ENCODE measurements around the gene GBX1. TPM values are rescaled to one million over a fixed set of nuclear protein-coding genes. Genes with fewer than 3 reads are reported as not detected.

Gene GBX1
- total RNA-seq, 1 experiment from 2014 or later: not detected

- CTCF ChIA-PET: no interaction called here
- POLR2A ChIA-PET: no interaction called here
- Mint-ChIP-seq H3K4me1 (ENCODE audit: insufficient read depth, unreplicated experiment) (no peaks in the 10 kb centered on the region), H3K27me3 (ENCODE audit: insufficient read depth, unreplicated experiment) (peaks cover 35% of the 10 kb centered on the region), H3K4me3 (ENCODE audit: unreplicated experiment) (no peak overlapping the region), H3K9me3 (ENCODE audit: unreplicated experiment) (no peaks in the 10 kb centered on the region), H3K27ac (ENCODE audit: low read depth, unreplicated experiment) (no peak overlapping the region), H3K36me3 (ENCODE audit: insufficient read depth, unreplicated experiment) (no peaks in the 10 kb centered on the region)
- TF ChIP-seq CTCF (IDR thresholded peaks at IDR 0.05; ENCODE audit: unreplicated experiment): no peak
- intact Hi-C loops (cut with micrococcal nuclease): no loop called here
- BruUV-seq (replicated peaks): no TSS peak
- no peak for DNase-seq (ENCODE audit: unreplicated experiment)
These were observed 31.7 kb upstream of the GBX1 start for GRCh38 chr7:151198945-151199848.

- Mint-ChIP-seq H3K36me3 (ENCODE audit: insufficient read depth, unreplicated experiment) (no peaks in the 10 kb centered on the region), H3K4me1 (ENCODE audit: insufficient read depth, unreplicated experiment) (no peaks in the 10 kb centered on the region), H3K9me3 (ENCODE audit: unreplicated experiment) (no peaks in the 10 kb centered on the region), H3K27ac (ENCODE audit: low read depth, unreplicated experiment) (no peak overlapping the region), H3K4me3 (ENCODE audit: unreplicated experiment) (no peak overlapping the region), H3K27me3 (ENCODE audit: insufficient read depth, unreplicated experiment) (peaks cover 22% of the 10 kb centered on the region)
- no peak for DNase-seq (ENCODE audit: unreplicated experiment)
- ChIA-PET CTCF (no interaction called here), POLR2A (no interaction called here)
- no TSS peak for BruUV-seq (replicated peaks)
- TF ChIP-seq CTCF (IDR thresholded peaks at IDR 0.05; ENCODE audit: unreplicated experiment): no peak
- intact Hi-C loops (cut with micrococcal nuclease): no loop called here
These were observed 30.4 kb upstream of the GBX1 start for GRCh38 chr7:151197932-151198331.

GRCh38 chr7:151195616-151196450 lies 28.3 kb upstream of the GBX1 start:
- H3K27ac Mint-ChIP-seq (ENCODE audit: low read depth, unreplicated experiment): no peak overlapping the region
- no peak for DNase-seq (ENCODE audit: unreplicated experiment)
- no peak for TF ChIP-seq CTCF (IDR thresholded peaks at IDR 0.05; ENCODE audit: unreplicated experiment)
- H3K36me3 Mint-ChIP-seq (ENCODE audit: insufficient read depth, unreplicated experiment): no peaks in the 10 kb centered on the region
- H3K27me3 Mint-ChIP-seq (ENCODE audit: insufficient read depth, unreplicated experiment): peaks cover 9% of the 10 kb centered on the region
- H3K9me3 Mint-ChIP-seq (ENCODE audit: unreplicated experiment): no peaks in the 10 kb centered on the region
- intact Hi-C loops (cut with micrococcal nuclease): no loop called here
- POLR2A ChIA-PET: no interaction called here
- BruUV-seq (replicated peaks): no TSS peak
- CTCF ChIA-PET: interaction anchor here (0.6 to 1.2 kb wide), 4 partner anchors 24 to 307 kb away, joined by 3 to 5 read pairs (median 4); no protein-coding TSS in a partner anchor
- H3K4me1 Mint-ChIP-seq (ENCODE audit: insufficient read depth, unreplicated experiment): no peaks in the 10 kb centered on the region
- no peak overlapping the region for H3K4me3 Mint-ChIP-seq (ENCODE audit: unreplicated experiment)

GRCh38 chr7:151194188-151194587 lies 26.7 kb upstream of the GBX1 start:
- no peak overlapping the region for H3K27ac Mint-ChIP-seq (ENCODE audit: low read depth, unreplicated experiment)
- CTCF ChIA-PET: no interaction called here
- no peaks in the 10 kb centered on the region for H3K9me3 Mint-ChIP-seq (ENCODE audit: unreplicated experiment)
- POLR2A ChIA-PET: interaction anchor here (0.7 to 1.4 kb wide), 2 partner anchors 32 to 181 kb away, joined by 3 to 4 read pairs; partner anchors contain the start of gene ABCF2
- H3K36me3 Mint-ChIP-seq (ENCODE audit: insufficient read depth, unreplicated experiment): no peaks in the 10 kb centered on the region
- intact Hi-C loops (cut with micrococcal nuclease): no loop called here
- H3K4me3 Mint-ChIP-seq (ENCODE audit: unreplicated experiment): no peak overlapping the region
- DNase-seq (ENCODE audit: unreplicated experiment): no peak
- no TSS peak for BruUV-seq (replicated peaks)
- H3K27me3 Mint-ChIP-seq (ENCODE audit: insufficient read depth, unreplicated experiment): peaks cover 24% of the 10 kb centered on the region
- no peaks in the 10 kb centered on the region for H3K4me1 Mint-ChIP-seq (ENCODE audit: insufficient read depth, unreplicated experiment)
- no peak for TF ChIP-seq CTCF (IDR thresholded peaks at IDR 0.05; ENCODE audit: unreplicated experiment)
